ENCODE measurements around the gene TMIGD3. TPM values are rescaled to one million over a fixed set of nuclear protein-coding genes. Genes with fewer than 3 reads are reported as not detected.
A peak's percentile ranks its signal among the peaks of the same experiment; 100 is the strongest.

Gene TMIGD3
- polyA plus RNA-seq, 4 donors: 0.72 to 6.2 (median 2.4) TPM

DNA sequence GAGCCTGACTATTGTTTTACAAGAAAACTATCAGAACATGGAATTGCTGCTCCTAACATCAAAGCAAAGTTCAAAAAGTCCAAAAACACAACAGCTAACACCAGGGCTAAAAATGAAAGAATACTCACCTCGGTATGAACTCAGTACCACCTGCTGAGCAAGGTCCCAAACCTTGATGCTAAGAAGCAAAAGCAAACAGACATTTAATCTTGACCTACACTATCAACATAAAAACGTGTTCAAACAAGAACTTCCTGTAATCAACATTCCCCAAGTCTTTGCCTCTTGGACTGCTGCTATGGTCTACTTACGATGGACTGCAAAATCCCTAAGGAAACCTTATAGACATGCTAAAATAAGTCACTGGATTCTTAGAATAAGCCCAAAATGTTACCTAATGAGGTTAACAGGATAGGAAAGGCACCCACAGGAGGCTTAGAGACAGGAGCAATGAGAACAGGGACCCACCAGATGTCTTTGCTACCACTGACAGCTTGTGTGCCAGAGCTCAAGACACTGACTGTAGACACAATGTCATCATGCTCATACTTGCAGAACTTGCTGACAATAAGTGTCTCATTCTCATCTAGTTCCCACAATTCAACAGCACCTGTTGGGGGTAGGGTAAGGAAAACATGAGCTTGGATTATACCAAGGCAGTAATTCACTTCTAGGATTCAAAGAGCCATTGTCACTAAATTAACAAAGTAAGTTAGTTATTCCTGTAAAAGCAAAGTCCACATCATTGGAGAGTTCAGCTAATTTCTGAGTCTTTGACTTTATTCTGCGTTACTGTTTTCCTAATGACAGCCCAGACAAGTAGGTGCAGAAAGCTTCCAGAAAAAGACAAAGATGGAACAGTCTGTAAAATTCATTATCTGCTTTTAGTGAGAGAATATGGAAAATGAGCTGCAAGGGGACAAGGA, 56.2 kb downstream of the TMIGD3 start:
- peaks cover 2 to 20% (median 18%) of the 10 kb centered on the region in 3 donors for H3K4me1 ChIP-seq (ENCODE audit: control insufficient read depth in 3 of 3, insufficient read depth in 2 of 3, low read depth in 1 of 3, low read length in 2 of 3)
- DNase-seq: peak; percentile 55 to 76
- H3K27me3 ChIP-seq (ENCODE audit: control insufficient read depth in 3 of 3, insufficient read depth in 3 of 3, low read length in 3 of 3): no peaks in the 10 kb centered on the region
- H3K36me3 ChIP-seq (ENCODE audit: control insufficient read depth in 3 of 3, insufficient read depth in 2 of 3, low read depth in 1 of 3, low read length in 3 of 3): peaks cover 9 to 21% (median 9%) of the 10 kb centered on the region in 3 donors
- peak overlapping the region in 1 of 3 donors; percentile 65 for H3K27ac ChIP-seq (ENCODE audit: low read depth in 1 of 3, low read length in 2 of 3)
- WGBS, 3 donors: 14 to 47% (median 32%) methylated on average over 4 of the region's 4 CpGs
- FAIRE-seq: no peak
- no peaks in the 10 kb centered on the region for H3K9me3 ChIP-seq (ENCODE audit: control insufficient read depth in 2 of 2, insufficient read depth in 1 of 2, low read depth in 1 of 2, low read length in 1 of 2)
- H3K4me3 ChIP-seq (ENCODE audit: low read depth in 1 of 3, low read length in 3 of 3): peak overlapping the region in 1 of 3 donors; percentile 82

- Histone ChIP-seq H3K9me3 (ENCODE audit: control insufficient read depth in 2 of 2, insufficient read depth in 1 of 2, low read depth in 1 of 2, low read length in 1 of 2) (no peaks in the 10 kb centered on the region), H3K27me3 (ENCODE audit: control insufficient read depth in 3 of 3, insufficient read depth in 3 of 3, low read length in 3 of 3) (no peaks in the 10 kb centered on the region), H3K27ac (ENCODE audit: low read depth in 1 of 3, low read length in 2 of 3) (peak overlapping the region in 1 of 3 donors; percentile 65), H3K4me3 (ENCODE audit: low read depth in 1 of 3, low read length in 3 of 3) (no peak overlapping the region), H3K4me1 (ENCODE audit: control insufficient read depth in 3 of 3, insufficient read depth in 2 of 3, low read depth in 1 of 3, low read length in 2 of 3) (peaks cover 2 to 20% (median 18%) of the 10 kb centered on the region in 3 donors), H3K36me3 (ENCODE audit: control insufficient read depth in 3 of 3, insufficient read depth in 2 of 3, low read depth in 1 of 3, low read length in 3 of 3) (peaks cover 9 to 24% (median 13%) of the 10 kb centered on the region in 3 donors)
- 20 to 71% (median 36%) methylated on average over 4 of the region's 4 CpGs for WGBS, 3 donors
- DNase-seq: no peak
- FAIRE-seq: no peak
Observed at GRCh38 chr1:111446546-111446945, 56.9 kb downstream of the TMIGD3 start.

GRCh38 chr1:111444031-111444430, 59.4 kb downstream of the TMIGD3 start:
- no peak for FAIRE-seq

GRCh38 chr1:111442457-111442856, 61.0 kb downstream of the TMIGD3 start:
- peaks cover 21 to 36% (median 25%) of the 10 kb centered on the region in 3 donors for H3K36me3 ChIP-seq (ENCODE audit: control insufficient read depth in 3 of 3, insufficient read depth in 2 of 3, low read depth in 1 of 3, low read length in 3 of 3)
- no peak for DNase-seq
- 81 to 86% (median 82%) methylated on average over 4 of the region's 4 CpGs for WGBS, 3 donors
- no peaks in the 10 kb centered on the region for H3K27me3 ChIP-seq (ENCODE audit: control insufficient read depth in 3 of 3, insufficient read depth in 3 of 3, low read length in 3 of 3)
- peaks cover 2 to 10% (median 5%) of the 10 kb centered on the region in 3 donors for H3K4me1 ChIP-seq (ENCODE audit: control insufficient read depth in 3 of 3, insufficient read depth in 2 of 3, low read depth in 1 of 3, low read length in 2 of 3)
- FAIRE-seq: no peak
- no peak overlapping the region for H3K27ac ChIP-seq (ENCODE audit: low read depth in 1 of 3, low read length in 2 of 3)
- H3K4me3 ChIP-seq (ENCODE audit: low read depth in 1 of 3, low read length in 3 of 3): no peak overlapping the region
- H3K9me3 ChIP-seq (ENCODE audit: control insufficient read depth in 2 of 2, insufficient read depth in 1 of 2, low read depth in 1 of 2, low read length in 1 of 2): no peaks in the 10 kb centered on the region

More at GRCh38 chr1:111444031-111444430, 59.4 kb downstream of the TMIGD3 start:
- Histone ChIP-seq H3K27ac (ENCODE audit: low read depth in 1 of 3, low read length in 2 of 3) (no peak overlapping the region), H3K9me3 (ENCODE audit: control insufficient read depth in 2 of 2, insufficient read depth in 1 of 2, low read depth in 1 of 2, low read length in 1 of 2) (no peaks in the 10 kb centered on the region), H3K4me3 (ENCODE audit: low read depth in 1 of 3, low read length in 3 of 3) (no peak overlapping the region), H3K36me3 (ENCODE audit: control insufficient read depth in 3 of 3, insufficient read depth in 2 of 3, low read depth in 1 of 3, low read length in 3 of 3) (peaks cover 19 to 36% (median 21%) of the 10 kb centered on the region in 3 donors), H3K4me1 (ENCODE audit: control insufficient read depth in 3 of 3, insufficient read depth in 2 of 3, low read depth in 1 of 3, low read length in 2 of 3) (peaks cover 2 to 10% (median 9%) of the 10 kb centered on the region in 3 donors), H3K27me3 (ENCODE audit: control insufficient read depth in 3 of 3, insufficient read depth in 3 of 3, low read length in 3 of 3) (no peaks in the 10 kb centered on the region)
- 67 to 86% (median 74%) methylated on average over 3 of the region's 3 CpGs for WGBS, 3 donors
- DNase-seq: no peak

GRCh38 chr1:111441573-111442192, 61.8 kb downstream of the TMIGD3 start:
- H3K9me3 ChIP-seq (ENCODE audit: control insufficient read depth in 2 of 2, insufficient read depth in 1 of 2, low read depth in 1 of 2, low read length in 1 of 2): no peaks in the 10 kb centered on the region
- H3K36me3 ChIP-seq (ENCODE audit: control insufficient read depth in 3 of 3, insufficient read depth in 2 of 3, low read depth in 1 of 3, low read length in 3 of 3): peaks cover 21 to 38% (median 25%) of the 10 kb centered on the region in 3 donors

GRCh38 chr1:111439461-111440351, 63.7 kb downstream of the TMIGD3 start:
- FAIRE-seq (no peak), DNase-seq (no peak)
- Histone ChIP-seq H3K36me3 (ENCODE audit: control insufficient read depth in 3 of 3, insufficient read depth in 2 of 3, low read depth in 1 of 3, low read length in 3 of 3) (peaks cover 21 to 34% (median 25%) of the 10 kb centered on the region in 3 donors), H3K4me1 (ENCODE audit: control insufficient read depth in 3 of 3, insufficient read depth in 2 of 3, low read depth in 1 of 3, low read length in 2 of 3) (no peaks in the 10 kb centered on the region), H3K4me3 (ENCODE audit: low read depth in 1 of 3, low read length in 3 of 3) (no peak overlapping the region), H3K9me3 (ENCODE audit: control insufficient read depth in 2 of 2, insufficient read depth in 1 of 2, low read depth in 1 of 2, low read length in 1 of 2) (no peaks in the 10 kb centered on the region), H3K27me3 (ENCODE audit: control insufficient read depth in 3 of 3, insufficient read depth in 3 of 3, low read length in 3 of 3) (no peaks in the 10 kb centered on the region), H3K27ac (ENCODE audit: low read depth in 1 of 3, low read length in 2 of 3) (no peak overlapping the region)
- 84 to 91% (median 88%) methylated on average over 3 of the region's 3 CpGs for WGBS, 3 donors

More at GRCh38 chr1:111441573-111442192, 61.8 kb downstream of the TMIGD3 start:
- peak; percentile 16 to 39 for DNase-seq
- no peaks in the 10 kb centered on the region for H3K27me3 ChIP-seq (ENCODE audit: control insufficient read depth in 3 of 3, insufficient read depth in 3 of 3, low read length in 3 of 3)
- H3K4me1 ChIP-seq (ENCODE audit: control insufficient read depth in 3 of 3, insufficient read depth in 2 of 3, low read depth in 1 of 3, low read length in 2 of 3): peaks cover 2 to 10% (median 2%) of the 10 kb centered on the region in 3 donors
- no peak overlapping the region for H3K4me3 ChIP-seq (ENCODE audit: low read depth in 1 of 3, low read length in 3 of 3)
- 53 to 61% (median 59%) methylated on average over 9 of the region's 9 CpGs for WGBS, 3 donors
- no peak for FAIRE-seq
- no peak overlapping the region for H3K27ac ChIP-seq (ENCODE audit: low read depth in 1 of 3, low read length in 2 of 3)

GRCh38 chr1:111436726-111437125, 66.7 kb downstream of the TMIGD3 start:
- H3K4me3 ChIP-seq (ENCODE audit: low read depth in 1 of 3, low read length in 3 of 3): no peak overlapping the region
- FAIRE-seq (no peak), DNase-seq (no peak)
- H3K27me3 ChIP-seq (ENCODE audit: control insufficient read depth in 3 of 3, insufficient read depth in 3 of 3, low read length in 3 of 3): no peaks in the 10 kb centered on the region
- H3K36me3 ChIP-seq (ENCODE audit: control insufficient read depth in 3 of 3, insufficient read depth in 2 of 3, low read depth in 1 of 3, low read length in 3 of 3): peaks cover 10 to 16% (median 16%) of the 10 kb centered on the region in 3 donors
- H3K27ac ChIP-seq (ENCODE audit: low read depth in 1 of 3, low read length in 2 of 3): no peak overlapping the region
- 69 to 86% (median 75%) methylated on average over 3 of the region's 3 CpGs for WGBS, 3 donors
- H3K9me3 ChIP-seq (ENCODE audit: control insufficient read depth in 2 of 2, insufficient read depth in 1 of 2, low read depth in 1 of 2, low read length in 1 of 2): no peaks in the 10 kb centered on the region
- H3K4me1 ChIP-seq (ENCODE audit: control insufficient read depth in 3 of 3, insufficient read depth in 2 of 3, low read depth in 1 of 3, low read length in 2 of 3): no peaks in the 10 kb centered on the region
